Keratinocyte (primary cell): Measurements from ENCODE around the gene CDH13. TPM values are rescaled to one million over a fixed set of nuclear protein-coding genes. Genes with fewer than 3 reads are reported as not detected.

Experiments used
- DNase-seq: peaks from one replicate; pipeline ENCODE4 v3.0.0-alpha.2; 2011; ENCODE audit warnings: low read depth, missing footprints, low spot score
- FAIRE-seq: peaks from 2 replicates; lab custom pipeline; 2011; peaks lifted over from hg19 to GRCh38; lab: Jason Lieb, UNC
- H2AFZ ChIP-seq: 2 replicates; pipeline ENCODE4 v1.6.0; 2012; ENCODE audit warnings: low read length, control low read depth, inconsistent platforms; ENCODE audit not compliant: control insufficient read depth
- H3K27ac ChIP-seq: 2 replicates; pipeline ENCODE4 v1.5.1; 2011; ENCODE audit warnings: low read length; ENCODE audit not compliant: control insufficient read depth, insufficient read depth
- H3K27me3 ChIP-seq: 3 replicates; pipeline ENCODE4 v1.6.0; 2011; ENCODE audit warnings: low read length; ENCODE audit not compliant: control insufficient read depth, insufficient read depth; ENCODE audit errors: extremely low read depth
- H3K36me3 ChIP-seq, 2 experiments: 2 replicates in 1 of 2; 3 replicates in 1 of 2; pipeline ENCODE4 v1.5.1; 2011; ENCODE audit warnings: low read length in 2 of 2, mild to moderate bottlenecking in 1 of 2; ENCODE audit not compliant: control insufficient read depth in 2 of 2, insufficient read depth in 2 of 2; ENCODE audit errors: extremely low read depth in 1 of 2
- H3K4me1 ChIP-seq: 3 replicates; pipeline ENCODE4 v1.5.1; 2011; ENCODE audit warnings: low read length; ENCODE audit not compliant: control insufficient read depth, insufficient read depth; ENCODE audit errors: extremely low read depth
- H3K4me2 ChIP-seq: 3 replicates; pipeline ENCODE4 v1.6.0; 2011; ENCODE audit warnings: low read depth, low read length; ENCODE audit not compliant: control insufficient read depth, insufficient read depth; ENCODE audit errors: extremely low read depth
- H3K4me3 ChIP-seq, 3 experiments: fragments of 200-600 bp in 1 of 3; sonication (generic) in 1 of 3; 2 replicates in 2 of 3; 3 replicates in 1 of 3; pipeline ENCODE4 v1.5.1; 2011 to 2016; ENCODE audit warnings: low read length in 3 of 3, mild to moderate bottlenecking in 3 of 3, control low read depth in 2 of 3, inconsistent platforms in 1 of 3, low read depth in 1 of 3, mixed read lengths in 1 of 3, mixed run types in 1 of 3, moderate library complexity in 1 of 3; ENCODE audit not compliant: control insufficient read depth in 2 of 3, insufficient read depth in 2 of 3; ENCODE audit errors: extremely low read depth in 1 of 3
- H3K79me2 ChIP-seq: 2 replicates; pipeline ENCODE4 v1.6.0; 2012; ENCODE audit warnings: low read length; ENCODE audit not compliant: control insufficient read depth, insufficient read depth
- H3K9ac ChIP-seq: 3 replicates; pipeline ENCODE4 v1.6.0; 2011; ENCODE audit warnings: low read length; ENCODE audit not compliant: control insufficient read depth, insufficient read depth; ENCODE audit errors: extremely low read depth
- H3K9me1 ChIP-seq: 3 replicates; pipeline ENCODE4 v1.6.0; 2011; ENCODE audit warnings: low read length; ENCODE audit not compliant: control insufficient read depth, insufficient read depth; ENCODE audit errors: extremely low read depth
- H3K9me3 ChIP-seq: 2 replicates; pipeline ENCODE4 v1.5.1; 2012; ENCODE audit warnings: low read depth, low read length; ENCODE audit not compliant: control insufficient read depth
- H4K20me1 ChIP-seq: 3 replicates; pipeline ENCODE4 v1.6.0; 2011; ENCODE audit warnings: low read length; ENCODE audit not compliant: control insufficient read depth, insufficient read depth; ENCODE audit errors: extremely low read depth
- EZH2 ChIP-seq: IDR thresholded peaks from one replicate; pipeline ENCODE4 v1.6.1; 2012; ENCODE audit warnings: inconsistent platforms, mild to moderate bottlenecking, low read length, moderate library complexity
- dilution Hi-C: fragments of 300-500 bp; cut with MboI; formaldehyde crosslinking; loops from one replicate; pipeline ENCODE4 v1.7.0; 2020; ENCODE audit warnings: low sequenced_read_pairs; ENCODE audit not compliant: extremely low pct_ligation_motif_present
- polyA plus RNA-seq, 5 experiments: library from polyadenylated mRNA; depleted of rRNA in 3 of 5; stranded (reverse) in 3 of 5; stranded (forward) in 1 of 5; unstranded in 1 of 5; fragments of >200 nt; gene quantifications; 1 replicate in 1 of 5; 2 replicates in 3 of 5; 3 replicates in 1 of 5; pipeline versions ENCODE4 v1.2.1 to v1.2.3, GENCODE V29; 2011 to 2012; ENCODE audit warnings: missing spikeins in 2 of 5, low read depth in 1 of 5, low replicate concordance in 1 of 5
- TF ChIP-seq, protein P1 (sequence below), 3 experiments: IDR thresholded peaks in 1 of 3; conservative IDR thresholded peaks in 1 of 3; optimal IDR thresholded peaks in 1 of 3; 2 replicates in 2 of 3; 3 replicates in 1 of 3; pipeline versions ENCODE3 to v1.5.1; 2011; ENCODE audit warnings: low read length in 3 of 3, mild to moderate bottlenecking in 3 of 3, moderate library complexity in 2 of 3, control low read depth in 1 of 3, inconsistent platforms in 1 of 3; ENCODE audit not compliant: insufficient read depth in 2 of 3; ENCODE audit errors: extremely low read depth in 1 of 3

Gene CDH13
- polyA plus RNA-seq, 1 donor (not counting 4 experiments of a cell fraction or from before 2014, with no cell fraction given): 111 TPM

GRCh38 chr16:82744958-82745357 is 118.2 kb downstream of the CDH13 start:
- Histone ChIP-seq H3K9ac (no peak overlapping the region), H3K4me3 (no peak overlapping the region), H3K9me3 (no peaks in the 10 kb centered on the region), H3K27ac (no peak overlapping the region), H3K79me2 (peaks cover 28% of the 10 kb centered on the region), H3K9me1 (peaks cover 2% of the 10 kb centered on the region), H3K36me3 (no peaks in the 10 kb centered on the region), H4K20me1 (no peaks in the 10 kb centered on the region), H2AFZ (no peak overlapping the region), H3K4me2 (no peak overlapping the region), H3K27me3 (no peaks in the 10 kb centered on the region), H3K4me1 (no peaks in the 10 kb centered on the region)
- TF ChIP-seq, protein P1, sequence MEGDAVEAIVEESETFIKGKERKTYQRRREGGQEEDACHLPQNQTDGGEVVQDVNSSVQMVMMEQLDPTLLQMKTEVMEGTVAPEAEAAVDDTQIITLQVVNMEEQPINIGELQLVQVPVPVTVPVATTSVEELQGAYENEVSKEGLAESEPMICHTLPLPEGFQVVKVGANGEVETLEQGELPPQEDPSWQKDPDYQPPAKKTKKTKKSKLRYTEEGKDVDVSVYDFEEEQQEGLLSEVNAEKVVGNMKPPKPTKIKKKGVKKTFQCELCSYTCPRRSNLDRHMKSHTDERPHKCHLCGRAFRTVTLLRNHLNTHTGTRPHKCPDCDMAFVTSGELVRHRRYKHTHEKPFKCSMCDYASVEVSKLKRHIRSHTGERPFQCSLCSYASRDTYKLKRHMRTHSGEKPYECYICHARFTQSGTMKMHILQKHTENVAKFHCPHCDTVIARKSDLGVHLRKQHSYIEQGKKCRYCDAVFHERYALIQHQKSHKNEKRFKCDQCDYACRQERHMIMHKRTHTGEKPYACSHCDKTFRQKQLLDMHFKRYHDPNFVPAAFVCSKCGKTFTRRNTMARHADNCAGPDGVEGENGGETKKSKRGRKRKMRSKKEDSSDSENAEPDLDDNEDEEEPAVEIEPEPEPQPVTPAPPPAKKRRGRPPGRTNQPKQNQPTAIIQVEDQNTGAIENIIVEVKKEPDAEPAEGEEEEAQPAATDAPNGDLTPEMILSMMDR (optimal IDR thresholded peaks at IDR 0.05 in 1 of 3, IDR thresholded peaks at IDR 0.05 in 1 of 3, conservative IDR thresholded peaks at IDR 0.05 in 1 of 3; ENCODE audit: extremely low read depth in 1 of 3, insufficient read depth in 2 of 3, low read length in 3 of 3): no peak
- TF ChIP-seq EZH2: no peak
- FAIRE-seq (no peak), DNase-seq (no peak)
- dilution Hi-C loops: no loop called here

DNA sequence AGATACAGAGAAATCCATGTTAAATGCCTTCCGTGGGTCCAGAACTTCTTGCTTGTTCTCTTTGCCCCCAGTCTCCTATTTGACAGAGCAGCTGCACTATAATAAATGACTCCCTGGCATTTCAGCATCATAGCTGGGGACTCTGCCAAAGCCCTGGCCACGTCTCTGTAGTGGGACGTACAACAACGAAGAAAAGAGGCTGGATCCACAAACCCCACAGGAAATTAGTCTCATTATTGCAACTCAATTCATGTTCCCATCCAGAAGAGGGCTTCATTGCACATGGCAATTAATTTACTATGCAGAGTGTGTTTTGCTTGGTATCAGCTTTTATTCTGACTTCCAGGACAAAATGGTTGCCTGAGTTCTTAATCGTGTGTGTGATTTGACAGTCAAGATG is 121.3 kb downstream of the CDH13 start:
- Histone ChIP-seq H3K9me1 (peaks cover 2% of the 10 kb centered on the region), H3K9ac (no peak overlapping the region), H3K79me2 (peaks cover 25% of the 10 kb centered on the region), H3K4me2 (no peak overlapping the region), H3K4me3 (no peak overlapping the region), H3K9me3 (no peaks in the 10 kb centered on the region), H3K27me3 (no peaks in the 10 kb centered on the region), H3K27ac (no peak overlapping the region), H4K20me1 (no peaks in the 10 kb centered on the region), H3K4me1 (no peaks in the 10 kb centered on the region), H2AFZ (no peak overlapping the region), H3K36me3 (no peaks in the 10 kb centered on the region)
- TF ChIP-seq, protein P1 (optimal IDR thresholded peaks at IDR 0.05 in 1 of 3, IDR thresholded peaks at IDR 0.05 in 1 of 3, conservative IDR thresholded peaks at IDR 0.05 in 1 of 3; ENCODE audit: extremely low read depth in 1 of 3, insufficient read depth in 2 of 3, low read length in 3 of 3): no peak
- no peak for TF ChIP-seq EZH2
- DNase-seq: no peak
- FAIRE-seq: no peak
- dilution Hi-C loops: no loop called here
